Heart left ventricle (tissue), 13 donors: ENCODE data around the gene PREPL.

Experiments used
- CTCF ChIP-seq, 12 donors: fragments of 200-600 bp; sonication (generic) in 4 of 12; IDR thresholded peaks; one replicate each; pipeline versions ENCODE4 v1.5.0 to v1.8.0; 2018 to 2022; ENCODE audit warnings: antibody characterized with exemption in 12 of 12, mild to moderate bottlenecking in 5 of 12
- POLR2A ChIP-seq, 2 donors: fragments of 450-650 bp; IDR thresholded peaks; one replicate each; pipeline ENCODE4 v1.6.1; 2017; ENCODE audit warnings: antibody characterized with exemption in 2 of 2, mild to moderate bottlenecking in 2 of 2, moderate library complexity in 2 of 2
- donor health status: ischemic (EF 13 %, LVEDD 7.1; RV severe dilation, severe dysfunction).
- donor health status: DM: no; HTN: yes; CAD: no.
- donor health status: DM: no; HTN: no; CAD: no.
- donor health status: ischemic (EF 25% LVEDD 6.9; RV normal size, moderate dysfunction).
- donor health status: ischemic (EF 25% LVEDD 5.7; RV mildly dilated, moderate dysfunction).
- donor health status: ischemic (EF 35%, LVEDD 5.7; RV mildly dilated, moderate dysfunction).
- donor health status: nonischemic (EF 11% LVEDD 7.7; RV severe dilation, severe dysfunction).
- donor health status: DM: yes; HTN: yes; CAD: no.
- donor health status: PGD.
- donor health status: ischemic (EF 29% LVEDD 5.4; RV normal size, mild dysfunction).
- donor health status: nonischemic (EF 23%, LVEDD 6.1; RV moderate dilation, normal function).

GRCh38 chr2:44397447-44398175 lies 36.3 kb upstream of the PREPL start:
- TF ChIP-seq CTCF (IDR thresholded peaks at IDR 0.05) (no peak), POLR2A (IDR thresholded peaks at IDR 0.05) (no peak)
